ENCODE results near the gene RAB37. TPM values are rescaled to one million over a fixed set of nuclear protein-coding genes. Genes with fewer than 3 reads are reported as not detected.

The RAB37 gene
- polyA plus RNA-seq, 10 donors, result 0.38 to 2.6 (median 1.5) TPM

DNA sequence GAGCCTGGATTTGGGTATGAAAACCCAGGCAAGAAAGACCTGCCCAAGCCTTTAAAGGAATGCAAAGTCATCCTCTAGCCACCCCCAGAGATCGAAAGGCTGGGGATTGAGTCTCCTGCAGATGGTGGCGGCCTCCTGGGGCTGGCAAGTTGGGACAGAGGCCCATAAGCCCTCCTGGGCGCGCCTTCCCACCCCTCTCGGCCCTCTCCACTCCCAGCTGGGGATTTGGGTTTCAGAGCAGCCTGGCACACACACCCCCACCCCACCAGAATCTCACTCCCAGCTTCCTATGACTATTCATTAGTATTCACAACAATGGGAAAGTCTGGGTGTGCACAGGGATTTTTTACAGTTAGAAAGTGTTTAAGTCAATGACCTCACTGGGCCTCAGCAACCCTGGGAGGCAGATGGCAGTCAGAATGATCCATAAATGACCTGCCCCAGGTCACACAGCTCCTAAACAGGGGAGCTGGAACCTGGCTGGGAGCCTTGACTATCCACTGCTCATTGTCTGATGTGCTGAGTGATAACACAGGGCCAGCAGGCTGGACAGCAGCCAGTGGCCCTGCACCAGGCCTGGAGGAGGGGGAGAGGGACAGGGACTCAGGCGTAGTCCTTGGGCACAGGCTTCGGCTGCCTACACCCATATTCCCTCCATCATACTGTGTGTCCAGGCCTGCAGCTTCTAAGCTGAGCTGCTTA is 23.5 kb downstream of the RAB37 start:
- DNase-seq, result no peak

- no peak for DNase-seq
Measured at GRCh38 chr17:74761419-74761818, 24.4 kb downstream of the RAB37 start.

GRCh38 chr17:74761931-74762330 is 24.9 kb downstream of the RAB37 start:
- no peak for DNase-seq

- peak in 1 of 3 donors; percentile 30 for DNase-seq
Measured at GRCh38 chr17:74763565-74764387, 26.7 kb downstream of the RAB37 start.

GRCh38 chr17:74764751-74765286 is 27.8 kb downstream of the RAB37 start:
- DNase-seq, result no peak

- DNase-seq, result no peak
Measured at GRCh38 chr17:74766413-74766812, 29.4 kb downstream of the RAB37 start.

DNA sequence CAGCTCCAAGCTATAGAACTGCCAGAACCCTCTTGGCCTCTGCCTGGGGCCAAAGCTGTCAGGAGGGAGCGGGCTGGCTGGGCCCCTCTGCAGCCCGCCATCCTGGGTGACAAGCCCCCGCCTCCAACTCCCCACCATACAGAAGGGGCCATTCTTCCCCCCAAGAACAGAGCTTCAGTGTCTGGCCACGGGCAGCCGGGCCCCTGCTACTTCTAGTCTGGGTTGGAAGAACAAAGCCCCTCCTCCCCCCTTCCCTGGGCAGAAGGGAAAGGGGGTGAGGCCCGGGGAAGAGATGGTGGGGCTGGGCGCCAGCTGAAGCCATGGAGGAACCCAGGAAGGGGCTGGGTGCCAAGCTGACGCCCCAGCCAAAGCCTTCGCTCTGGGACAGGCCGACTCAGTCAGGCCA is 30.1 kb downstream of the RAB37 start:
- no peak for DNase-seq

DNA sequence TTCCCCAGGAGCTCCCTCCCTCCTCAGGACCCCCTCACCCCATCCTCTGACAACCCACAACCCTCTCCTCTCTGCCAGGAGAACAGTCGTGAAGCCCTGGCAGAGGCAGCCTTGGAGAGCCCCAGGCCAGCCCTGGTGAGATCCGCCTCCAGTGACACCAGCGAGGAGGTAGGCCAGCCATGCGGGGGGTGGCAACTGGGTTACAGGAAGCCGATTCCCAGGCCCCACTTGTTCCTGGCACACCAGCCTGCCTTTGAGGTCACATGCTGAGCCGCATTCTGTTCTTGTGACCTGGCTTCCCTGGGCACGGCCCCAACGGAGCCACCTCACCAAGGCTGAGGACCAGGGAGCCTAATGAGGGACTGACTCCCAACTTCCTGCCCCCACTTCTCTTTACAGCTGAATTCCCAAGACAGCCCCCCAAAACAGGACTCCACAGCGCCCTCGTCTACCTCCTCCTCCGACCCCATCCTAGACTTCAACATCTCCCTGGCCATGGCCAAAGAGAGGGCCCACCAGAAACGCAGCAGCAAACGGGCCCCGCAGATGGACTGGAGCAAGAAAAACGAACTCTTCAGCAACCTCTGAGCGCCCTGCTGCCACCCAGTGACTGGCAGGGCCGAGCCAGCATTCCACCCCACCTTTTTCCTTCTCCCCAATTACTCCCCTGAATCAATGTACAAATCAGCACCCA is 31.2 kb downstream of the RAB37 start:
- no peak for DNase-seq

DNA sequence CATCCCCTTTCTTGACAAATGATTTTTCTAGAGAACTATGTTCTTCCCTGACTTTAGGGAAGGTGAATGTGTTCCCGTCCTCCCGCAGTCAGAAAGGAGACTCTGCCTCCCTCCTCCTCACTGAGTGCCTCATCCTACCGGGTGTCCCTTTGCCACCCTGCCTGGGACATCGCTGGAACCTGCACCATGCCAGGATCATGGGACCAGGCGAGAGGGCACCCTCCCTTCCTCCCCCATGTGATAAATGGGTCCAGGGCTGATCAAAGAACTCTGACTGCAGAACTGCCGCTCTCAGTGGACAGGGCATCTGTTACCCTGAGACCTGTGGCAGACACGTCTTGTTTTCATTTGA is 31.7 kb downstream of the RAB37 start:
- DNase-seq, result no peak

GRCh38 chr17:74769266-74769855 is 32.3 kb downstream of the RAB37 start:
- DNase-seq, result no peak

- no peak for DNase-seq
Measured at GRCh38 chr17:74769856-74770497, 32.9 kb downstream of the RAB37 start.

DNA sequence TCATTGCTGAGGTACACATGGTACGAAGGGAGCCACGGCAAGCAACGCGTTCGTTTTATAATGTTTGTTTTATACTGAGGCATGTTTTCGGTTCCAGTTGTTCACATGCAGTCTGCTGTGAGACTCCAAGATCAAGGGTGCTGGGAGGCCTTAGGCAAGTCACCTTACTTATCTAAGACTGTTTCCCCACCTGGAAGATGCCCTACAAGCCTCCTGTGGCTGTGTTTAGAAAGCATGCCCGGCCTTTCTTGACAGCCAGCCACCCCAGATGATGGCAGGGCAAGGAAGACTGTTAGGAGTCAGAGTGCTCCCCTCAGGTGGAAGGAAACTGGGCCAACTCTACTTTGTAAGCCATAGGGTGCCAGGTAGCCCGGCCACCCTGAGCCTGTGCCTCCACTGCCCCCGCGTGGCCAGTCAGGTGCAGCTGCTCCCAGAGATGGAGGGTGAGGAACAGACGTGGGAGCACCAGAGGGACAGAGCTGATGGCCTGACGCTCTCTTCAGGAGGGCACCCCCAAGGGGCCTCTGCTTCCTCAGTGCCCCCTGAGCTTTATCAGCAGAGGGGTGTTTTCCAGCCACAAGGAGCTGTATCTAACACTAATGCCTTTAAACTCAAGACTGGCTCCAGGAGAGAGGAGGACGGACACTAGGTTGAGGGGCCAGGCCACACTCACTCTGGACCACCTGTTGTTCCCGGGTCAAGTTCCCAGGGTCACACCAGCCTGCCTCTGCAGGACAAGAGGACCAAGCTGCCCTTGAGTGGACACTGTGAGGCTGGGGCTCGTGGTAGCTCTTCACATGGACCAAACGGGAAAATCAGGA is 33.7 kb downstream of the RAB37 start:
- peak in 1 of 3 donors; percentile 43 for DNase-seq

DNA sequence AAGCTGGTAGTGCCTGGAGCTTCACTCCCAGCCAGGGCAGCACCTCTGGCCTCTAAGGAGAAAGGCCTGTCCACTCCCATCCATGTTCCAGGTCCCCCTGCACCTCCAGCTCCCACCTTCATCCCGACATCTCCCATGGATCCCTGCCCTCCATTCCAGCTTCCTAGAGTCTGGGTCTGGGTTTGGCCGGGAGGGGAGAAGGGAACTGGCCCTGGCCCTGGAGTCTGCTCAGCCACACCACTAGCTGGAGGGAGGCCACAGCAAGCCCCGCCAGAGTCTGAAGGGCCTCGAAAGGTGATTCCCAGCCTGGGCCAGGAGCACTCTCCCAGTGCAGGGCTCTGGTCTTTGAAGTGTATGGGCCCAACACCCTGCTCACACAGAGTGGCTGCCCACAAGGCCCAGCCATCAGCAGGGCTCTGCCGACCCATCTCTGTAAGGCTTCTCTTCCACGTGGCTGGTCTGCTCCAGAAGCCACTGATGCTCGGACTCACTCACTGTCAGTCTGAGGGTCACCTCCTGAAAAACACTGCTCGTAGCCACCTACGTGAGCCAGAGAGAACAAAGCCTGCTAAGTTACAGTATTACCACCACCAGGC is 34.4 kb downstream of the RAB37 start:
- DNase-seq, result no peak

GRCh38 chr17:74772053-74772452 is 35.0 kb downstream of the RAB37 start:
- no peak for DNase-seq

GRCh38 chr17:74773414-74773813 is 36.4 kb downstream of the RAB37 start:
- no peak for DNase-seq

GRCh38 chr17:74773871-74774286 is 36.8 kb downstream of the RAB37 start:
- no peak for DNase-seq

- no peak for DNase-seq
Measured at GRCh38 chr17:74775409-74776043, 38.5 kb downstream of the RAB37 start.

- DNase-seq, result peak; percentile 95 to 99 (median 98)
Measured at GRCh38 chr17:74776044-74776962, 39.2 kb downstream of the RAB37 start, which contains the start of gene NAT9. Gene NAT9 (minus strand): TSS chr17:74776345. CDS start chr17:74775698, 647 bp downstream.
